Dedifferentiated amniotic fluid mesenchymal stem cell (primary cell): ENCODE results near the gene CUX1.
"Not testable (repeated sequence)": the region's sequence is repeated elsewhere in the genome, so short reads cannot be mapped to it uniquely, and the experiment has no call there.

Experiments used
- DNase-seq: peaks from one replicate; pipeline ENCODE4 v3.0.0-alpha.2; 2016; ENCODE audit errors: extremely low spot score

CUX1 gene

DNA sequence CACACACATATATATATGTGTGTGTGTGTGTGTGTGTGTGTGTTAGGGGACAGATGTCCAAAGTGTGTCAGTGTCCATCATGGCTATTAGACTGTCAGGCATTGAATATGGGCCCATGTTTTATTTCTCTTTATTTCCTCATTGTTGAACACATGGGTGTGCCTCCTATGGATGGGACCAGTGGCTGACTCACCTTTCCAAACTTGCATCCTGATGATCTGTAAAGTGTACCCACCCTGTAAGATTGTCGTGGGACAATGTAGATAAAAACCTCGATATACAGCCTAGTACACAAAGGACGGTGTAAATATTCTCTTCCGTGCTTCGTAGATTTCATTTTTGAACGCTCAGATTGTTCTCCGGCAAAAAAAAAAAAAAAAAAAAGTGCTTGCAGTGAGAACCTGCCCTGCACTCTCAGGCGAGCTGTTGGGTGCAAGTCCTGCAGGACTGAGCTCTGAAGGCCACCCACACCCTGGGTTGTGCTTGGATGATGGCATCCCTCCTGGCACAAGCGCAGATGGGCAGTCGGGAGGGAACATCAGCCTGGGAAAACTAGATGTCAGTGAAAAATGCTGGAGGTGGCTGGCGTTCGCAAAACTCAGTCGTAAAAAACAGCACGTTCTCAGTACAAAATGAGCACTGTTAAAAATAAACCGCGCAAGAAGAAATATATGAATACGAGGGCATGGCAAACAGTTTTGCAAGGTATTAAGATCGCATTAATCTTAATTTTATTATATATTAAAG is 166.9 kb downstream of the CUX1 start:
- no peak for DNase-seq

DNA sequence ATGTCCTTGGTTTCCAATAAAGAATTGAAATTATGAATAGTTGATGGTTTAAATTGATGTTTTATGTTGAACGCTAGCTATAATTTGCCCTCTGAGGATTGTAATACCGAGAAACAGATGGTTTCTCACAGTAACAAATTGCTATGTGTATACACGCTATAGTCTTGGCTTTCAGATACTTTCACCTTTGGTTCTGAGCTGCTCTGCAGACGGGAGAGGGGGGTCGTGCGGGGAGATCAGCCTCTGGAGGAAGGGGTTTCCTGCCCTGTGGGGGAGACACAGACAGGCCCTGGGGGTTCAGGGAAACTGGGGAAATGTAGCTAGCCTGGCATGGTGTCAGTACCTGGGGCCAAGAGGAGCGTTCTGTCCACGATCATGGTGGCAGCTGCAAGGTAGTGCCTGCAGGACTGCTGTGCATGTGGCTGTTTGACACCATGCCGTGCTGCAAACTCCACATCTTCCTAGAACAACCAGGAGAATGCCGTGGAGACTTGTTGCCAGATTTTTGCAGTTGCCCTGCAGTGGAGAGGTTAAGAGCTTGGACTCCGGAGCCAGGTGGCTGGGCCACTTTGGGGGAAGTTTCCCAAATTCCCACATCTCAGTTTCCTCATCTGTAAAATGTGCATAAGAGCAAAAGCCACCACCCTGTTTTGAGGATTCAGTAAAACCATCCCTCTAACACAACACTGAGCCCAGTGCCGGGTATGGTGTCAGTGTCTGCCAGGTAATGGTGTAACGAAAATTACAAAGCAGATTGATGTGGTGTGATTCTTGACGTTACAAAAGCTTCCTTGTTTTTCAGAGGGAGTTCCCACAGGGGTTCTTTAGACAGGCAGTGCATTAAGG is 167.9 kb downstream of the CUX1 start:
- no peak for DNase-seq

DNA sequence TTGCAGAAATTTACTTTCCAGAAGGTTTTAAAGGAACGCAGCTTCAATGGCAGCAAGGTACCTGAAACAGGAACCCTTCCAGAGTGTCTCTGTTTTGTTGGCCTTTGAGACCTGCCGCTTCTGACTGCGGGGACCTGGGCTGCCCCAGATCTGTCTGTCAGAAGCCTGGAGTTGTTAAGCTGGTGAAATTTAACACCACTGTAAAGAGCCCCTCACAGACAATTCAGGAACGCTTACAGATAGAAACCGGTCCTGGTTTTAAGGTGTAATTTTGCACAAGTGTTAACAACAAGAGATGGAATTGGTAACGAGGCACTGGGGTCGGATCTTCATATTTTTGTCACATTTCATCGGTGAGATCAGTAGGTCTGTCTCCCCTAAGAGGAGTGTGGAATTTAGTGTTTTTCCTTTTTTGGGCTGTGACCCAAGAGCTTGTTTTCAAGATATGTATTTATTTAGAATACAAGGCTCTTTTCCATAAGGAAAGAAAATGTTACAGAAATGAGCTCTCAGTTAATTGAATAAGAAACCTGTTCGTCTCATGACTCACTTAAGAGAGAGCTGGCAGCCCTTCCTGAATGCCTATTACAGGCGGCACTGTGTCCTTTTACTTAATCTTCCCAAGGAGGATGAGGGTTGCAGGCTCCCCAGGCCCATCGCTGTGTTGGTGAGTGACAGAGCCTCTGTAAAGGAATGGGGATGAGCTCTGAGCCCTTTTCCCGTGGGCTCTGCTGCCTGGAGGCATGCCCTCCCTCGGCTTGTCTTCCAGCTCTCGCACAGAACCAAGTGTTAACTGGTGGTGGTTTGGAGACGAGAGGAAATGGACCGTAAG is 168.7 kb downstream of the CUX1 start:
- no peak for DNase-seq

DNA sequence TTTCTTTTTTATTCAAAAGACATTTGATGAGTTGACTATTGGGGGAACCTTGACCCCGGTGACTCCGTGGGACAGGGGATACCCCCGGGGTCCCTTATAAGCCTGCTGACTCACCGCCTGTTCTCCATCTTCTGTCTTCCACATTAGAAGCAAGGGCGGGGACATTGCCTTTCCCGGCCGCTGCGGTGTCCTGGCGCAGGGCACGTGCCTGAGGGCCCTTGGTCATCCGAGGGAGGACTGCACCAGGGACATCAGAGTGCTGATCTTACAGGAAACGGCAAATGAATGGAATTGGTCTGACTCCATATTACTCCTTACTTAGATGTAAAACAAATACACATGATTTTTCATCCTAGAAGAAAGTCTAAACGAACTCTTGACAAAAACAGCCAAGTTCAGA is 170.1 kb downstream of the CUX1 start:
- DNase-seq, result no peak

DNA sequence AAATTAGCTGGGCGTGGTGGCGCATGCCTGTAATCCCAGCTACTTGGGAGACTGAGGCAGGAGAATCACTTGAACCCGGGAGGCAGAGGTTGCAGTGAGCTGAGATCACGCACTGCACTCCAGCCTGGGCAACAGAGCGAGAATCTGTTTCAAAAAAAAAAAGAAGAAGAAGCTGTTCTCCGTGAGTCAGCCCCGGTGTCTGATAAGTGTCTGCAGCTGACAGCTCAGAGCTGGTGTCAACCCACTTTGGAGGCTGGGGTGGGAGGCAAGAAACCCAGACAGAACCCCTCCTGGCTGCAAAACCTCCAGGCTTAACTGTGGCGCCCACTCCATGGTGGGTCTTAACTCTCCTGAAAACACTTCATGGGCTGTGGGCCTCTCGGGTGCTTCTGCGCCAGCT is 170.6 kb downstream of the CUX1 start:
- DNase-seq, result not testable (repeated sequence)

DNA sequence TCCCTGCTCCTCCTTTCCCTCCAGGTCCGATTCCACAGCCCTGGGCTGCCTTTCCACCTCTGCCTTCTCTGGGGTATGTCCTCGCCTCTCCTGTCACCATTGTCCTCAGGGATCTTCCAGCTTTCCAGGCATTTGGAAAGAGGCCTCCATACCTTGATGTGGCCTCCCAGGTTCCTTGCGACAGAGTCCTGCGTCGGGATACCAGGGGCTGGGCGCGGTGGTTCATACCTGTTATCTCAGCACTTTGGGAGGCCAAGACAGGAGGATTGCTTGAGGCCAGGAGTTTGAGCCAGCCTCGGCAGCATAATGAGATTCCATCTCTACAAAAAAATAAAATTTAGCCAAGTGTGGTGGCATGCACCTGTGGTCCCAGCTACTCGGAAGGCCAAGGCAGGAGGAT is 171.1 kb downstream of the CUX1 start:
- DNase-seq, result no peak

DNA sequence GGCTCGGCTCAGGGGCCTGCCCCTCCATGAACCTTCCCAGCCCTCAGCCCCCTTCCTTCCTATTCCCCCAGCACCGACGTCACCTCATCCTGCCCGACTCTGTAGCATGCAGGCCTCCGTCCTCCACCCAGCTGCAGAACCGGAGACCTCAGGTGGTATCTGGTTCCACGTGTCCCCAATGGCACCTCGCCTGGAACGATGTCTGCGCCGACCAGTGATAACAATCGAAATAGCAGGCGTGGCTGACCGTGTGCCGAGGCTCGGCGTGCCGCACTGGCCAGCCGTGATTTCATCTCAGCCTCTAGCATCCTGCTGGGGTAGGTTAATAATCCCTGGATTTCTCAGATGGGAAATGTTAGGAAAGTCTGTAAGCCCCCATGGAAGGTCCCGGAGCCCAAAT is 171.7 kb downstream of the CUX1 start:
- no peak for DNase-seq

DNA sequence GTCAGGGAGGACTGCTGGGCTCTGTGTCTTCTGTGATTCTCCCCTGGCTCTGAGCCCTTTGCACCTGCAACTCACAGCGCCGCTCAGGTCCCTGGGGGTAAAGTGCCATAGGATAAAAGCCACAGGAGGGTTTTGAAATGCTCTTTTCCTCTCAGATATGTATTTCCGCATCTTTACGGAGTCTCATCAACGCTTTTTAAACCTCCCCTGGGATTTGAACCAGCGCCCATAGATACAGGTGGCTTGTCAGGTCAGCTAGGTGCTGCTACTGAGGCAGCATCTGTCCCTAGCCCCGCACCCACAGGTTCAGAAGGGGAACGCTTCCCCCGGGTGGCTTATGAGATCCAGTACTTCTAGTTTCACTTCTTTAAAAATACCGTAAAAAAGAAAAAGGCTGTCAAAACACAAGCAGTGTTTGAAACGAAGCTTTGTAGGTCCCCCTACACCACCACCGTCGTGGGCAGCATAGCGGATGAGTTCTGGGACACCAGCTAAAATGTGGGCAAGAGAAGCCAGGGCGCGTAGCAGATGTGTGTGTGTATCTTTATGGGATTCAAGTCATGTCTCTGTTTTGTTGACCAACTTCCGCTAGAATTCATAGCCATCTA is 173.5 kb downstream of the CUX1 start:
- DNase-seq, result no peak

DNA sequence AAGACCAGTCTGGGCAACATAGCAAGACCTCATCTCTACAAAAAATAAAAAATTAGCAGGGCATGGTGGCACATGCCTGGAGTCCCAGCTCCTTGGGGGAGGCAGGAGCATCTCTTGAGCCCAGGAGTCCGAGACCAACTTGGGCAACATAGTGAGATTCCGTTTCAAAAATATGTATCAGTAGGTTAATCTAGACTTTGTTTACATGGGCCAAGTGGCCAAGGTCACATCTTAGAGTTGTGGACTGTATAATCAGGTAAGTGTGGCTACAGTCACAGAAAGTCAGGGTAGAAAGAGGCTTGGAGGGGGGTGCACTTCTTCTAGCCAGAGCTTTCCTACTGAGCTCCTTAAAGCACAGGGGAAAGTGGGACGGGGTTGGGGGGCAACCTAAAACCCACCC is 174.4 kb downstream of the CUX1 start:
- no peak for DNase-seq

DNA sequence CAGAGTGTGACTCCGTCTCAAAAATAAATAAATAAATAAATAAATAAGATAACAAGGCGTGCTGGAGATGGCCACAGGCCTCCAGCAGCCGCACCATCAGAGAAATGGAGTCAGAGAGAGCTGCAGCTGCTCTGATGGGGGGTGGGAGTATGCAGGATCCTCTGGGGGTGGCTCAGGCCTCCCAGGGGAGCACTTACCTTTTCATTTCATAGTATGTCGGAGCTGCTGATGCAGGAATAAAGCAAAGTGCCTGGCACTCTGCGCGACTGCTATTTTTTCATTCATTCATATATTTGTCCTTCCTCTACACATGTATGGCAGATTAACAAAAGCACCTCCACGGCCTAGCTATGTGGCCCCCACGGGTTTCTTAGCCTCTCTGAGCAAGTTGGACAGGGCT is 175.9 kb downstream of the CUX1 start:
- no peak for DNase-seq

DNA sequence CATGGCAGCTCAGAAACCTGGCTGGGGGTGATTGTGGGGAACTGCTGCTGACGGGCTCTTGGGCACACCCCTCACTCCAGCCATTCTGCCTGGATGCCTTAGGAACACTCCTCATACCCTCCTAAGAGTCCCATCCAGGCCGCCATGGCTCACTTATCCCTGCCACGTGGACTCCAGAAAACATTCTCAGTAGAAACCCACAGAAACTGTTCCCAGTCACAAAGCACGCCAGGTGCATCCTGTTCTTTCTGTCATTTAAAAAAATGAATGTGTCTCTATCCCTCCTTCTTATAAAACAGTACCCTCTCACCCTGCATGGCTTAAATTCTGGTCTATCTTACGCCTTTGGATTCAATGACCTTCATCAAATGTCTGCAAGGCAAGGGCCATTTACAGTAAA is 177.7 kb downstream of the CUX1 start:
- DNase-seq, result no peak

DNA sequence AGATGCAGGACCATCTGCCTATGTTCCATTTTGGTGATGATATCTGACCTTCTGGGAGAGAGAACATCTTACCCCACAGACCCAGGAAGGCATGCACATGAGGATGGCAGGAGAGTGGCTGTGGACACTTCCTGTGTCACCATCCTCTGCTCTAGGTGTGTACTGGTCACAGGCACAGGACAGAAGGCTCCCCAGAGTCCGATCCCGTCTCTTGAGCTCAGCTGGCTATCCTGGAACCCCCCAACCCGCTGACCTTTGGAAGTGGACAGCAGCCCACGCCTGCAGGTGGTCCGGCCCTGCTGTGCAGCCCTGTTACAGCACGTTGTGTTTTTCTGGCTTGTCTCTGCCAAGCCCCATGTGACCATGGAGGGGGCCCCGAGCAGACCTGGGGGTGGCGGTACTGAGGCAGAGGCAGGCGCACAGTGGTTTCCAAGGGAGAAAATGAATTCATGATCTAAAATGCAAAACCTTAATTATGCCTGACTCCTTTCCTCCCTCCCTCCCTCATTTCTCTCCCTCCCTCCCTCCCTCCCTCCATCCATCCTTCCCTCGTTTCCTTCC is 178.8 kb downstream of the CUX1 start:
- no peak for DNase-seq

DNA sequence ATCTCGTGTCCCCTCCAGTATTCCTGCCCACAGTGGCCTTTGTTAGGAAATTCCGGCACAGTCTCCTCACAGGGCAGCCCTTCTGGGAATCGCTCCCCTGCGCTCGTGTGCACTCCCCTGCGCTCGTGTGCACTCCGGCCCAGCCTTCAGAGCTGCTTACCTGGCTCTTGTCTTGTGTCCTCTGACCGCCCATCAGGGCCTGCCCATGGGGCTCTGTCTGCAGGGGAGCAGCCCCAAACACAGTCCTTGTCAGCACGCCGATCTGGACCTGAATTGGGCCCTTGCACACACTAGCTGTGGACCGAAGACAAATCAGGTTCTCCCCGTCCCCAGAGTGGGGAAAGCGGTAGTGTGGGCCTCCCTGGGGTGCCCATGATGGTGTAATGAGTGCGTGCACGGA is 179.4 kb downstream of the CUX1 start:
- no peak for DNase-seq

DNA sequence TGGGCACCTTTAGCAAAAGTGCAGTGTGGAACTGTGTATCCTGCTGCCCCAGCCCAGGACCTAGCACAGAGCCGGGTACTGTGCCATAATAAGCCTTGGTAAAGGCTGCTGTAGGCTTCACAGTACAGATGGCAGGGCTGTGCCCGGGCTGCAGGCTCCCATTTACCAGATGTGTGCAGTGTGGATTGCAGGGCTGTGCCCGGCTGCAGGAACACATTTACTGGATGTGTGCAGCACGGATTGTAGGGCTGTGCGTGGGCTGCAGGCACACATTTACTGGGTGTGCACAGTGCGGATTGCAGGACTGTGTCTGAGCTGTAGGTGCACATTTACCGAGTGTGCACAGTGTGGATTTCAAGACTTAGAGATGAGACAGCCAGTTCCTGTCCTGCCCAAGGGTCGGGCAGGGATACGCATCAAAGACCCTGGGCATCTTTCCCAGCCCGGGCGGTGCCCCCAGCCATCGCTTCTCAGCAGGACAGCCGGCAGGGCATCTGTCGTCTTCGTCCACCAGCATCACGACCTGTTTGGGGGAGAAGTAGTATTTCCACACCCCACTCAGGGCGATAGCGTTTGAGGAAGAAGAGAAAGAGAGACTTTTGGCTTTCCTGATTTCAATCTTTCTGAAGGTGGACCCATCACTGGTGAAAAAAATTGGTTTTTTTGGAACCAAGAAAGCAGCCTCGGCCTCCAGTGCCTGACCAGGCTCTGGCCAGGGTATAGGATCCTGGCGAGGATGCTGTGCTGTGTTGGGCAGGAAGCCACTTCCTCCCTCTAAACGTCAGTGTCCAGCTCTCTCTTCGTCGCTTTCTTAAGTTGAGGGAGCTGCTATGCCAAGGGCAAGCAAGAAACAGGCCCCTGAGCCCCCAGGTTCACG is 180.8 kb downstream of the CUX1 start:
- no peak for DNase-seq

DNA sequence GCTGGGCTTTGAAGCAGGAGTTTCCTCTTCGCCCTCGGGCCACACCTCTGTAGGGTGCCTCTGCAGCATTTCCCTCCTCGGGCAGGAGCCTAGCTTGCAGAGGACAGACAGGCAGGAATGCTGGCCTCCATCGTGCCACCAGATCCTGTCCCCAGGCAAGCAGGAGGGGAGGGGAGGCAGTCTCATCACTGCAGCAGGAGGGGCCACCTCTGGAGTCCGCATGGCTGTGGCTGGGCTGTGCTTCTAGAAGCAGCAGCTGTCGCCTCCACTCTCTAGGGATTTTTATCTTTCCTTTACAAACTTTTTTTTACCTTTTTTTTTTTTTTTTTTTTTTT is 181.4 kb downstream of the CUX1 start:
- DNase-seq, result no peak

DNA sequence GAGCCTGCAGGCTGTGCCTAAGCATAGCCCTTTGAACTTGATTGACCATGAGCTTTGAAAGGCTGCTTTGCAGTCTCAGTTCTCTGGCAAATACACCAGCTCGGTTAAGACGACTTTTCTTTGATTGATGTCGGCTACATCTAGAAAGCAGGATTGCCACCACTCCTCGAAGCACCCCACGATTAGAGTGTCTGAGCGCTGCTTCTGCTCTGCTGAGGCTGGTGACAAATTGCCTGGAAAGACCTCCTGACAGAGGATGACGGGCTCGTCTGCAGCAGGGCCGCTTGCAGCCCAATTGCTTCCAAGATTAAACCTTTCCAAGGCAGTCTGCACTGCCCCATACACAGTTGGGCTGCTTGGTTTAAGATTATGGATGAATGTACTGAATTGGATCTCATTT is 182.0 kb downstream of the CUX1 start:
- DNase-seq, result no peak

DNA sequence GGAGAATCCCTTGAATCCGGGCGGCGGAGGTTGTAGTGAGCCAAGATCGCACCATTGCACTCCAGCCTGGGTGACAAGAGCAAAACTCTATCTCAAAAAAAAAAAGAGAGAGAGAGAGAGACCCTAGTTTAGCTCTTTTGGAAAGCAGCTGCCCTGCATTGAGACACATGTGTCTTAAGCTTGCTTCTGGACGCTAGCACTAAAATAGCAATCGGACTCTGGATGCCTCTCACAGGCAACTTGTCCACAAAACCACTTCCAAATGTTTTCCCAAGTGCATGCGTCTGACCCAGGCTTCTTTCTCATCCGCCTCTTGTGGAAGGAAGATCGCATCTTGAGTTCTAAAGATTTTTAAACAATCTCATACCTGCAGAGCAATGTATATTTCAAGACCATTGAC is 182.7 kb downstream of the CUX1 start:
- DNase-seq, result no peak

DNA sequence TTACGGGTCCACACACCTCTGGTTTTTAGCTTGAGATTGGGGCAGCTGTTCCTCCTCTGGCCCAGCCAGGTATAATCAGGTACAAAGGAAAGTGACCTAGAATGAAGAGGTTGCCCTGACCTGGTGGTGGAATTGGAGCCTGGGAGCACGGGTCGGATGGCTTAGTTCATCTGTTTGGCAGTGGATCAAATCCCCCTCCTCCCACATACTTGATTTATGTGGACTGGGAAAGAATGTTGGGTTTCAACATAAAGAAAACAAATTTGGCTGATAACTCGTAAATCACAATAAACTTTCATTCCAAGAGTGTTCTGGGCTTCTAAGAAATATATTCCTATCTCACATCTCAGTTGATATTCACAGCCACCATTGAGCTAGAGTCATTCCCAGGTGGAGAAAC is 186.8 kb downstream of the CUX1 start:
- no peak for DNase-seq

DNA sequence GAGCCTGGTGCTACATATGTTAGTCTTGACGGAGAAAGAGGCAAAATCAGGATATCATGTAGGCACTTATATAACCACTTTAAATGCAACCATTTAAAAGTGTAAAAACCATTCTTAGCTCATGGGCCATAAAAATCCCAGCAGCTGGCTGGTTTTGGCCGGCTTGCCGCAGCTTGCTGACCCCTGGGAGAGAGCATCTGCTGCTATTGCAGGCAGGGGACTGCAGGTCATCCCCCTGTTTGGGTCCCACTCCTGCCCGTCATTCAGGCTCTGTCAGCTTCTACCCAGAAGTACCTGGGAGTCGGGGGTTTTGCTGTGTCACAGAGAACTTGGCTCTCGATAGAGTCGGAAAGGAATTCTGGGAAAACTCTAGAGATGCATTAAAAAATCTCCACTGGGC is 187.4 kb downstream of the CUX1 start:
- DNase-seq, result no peak

DNA sequence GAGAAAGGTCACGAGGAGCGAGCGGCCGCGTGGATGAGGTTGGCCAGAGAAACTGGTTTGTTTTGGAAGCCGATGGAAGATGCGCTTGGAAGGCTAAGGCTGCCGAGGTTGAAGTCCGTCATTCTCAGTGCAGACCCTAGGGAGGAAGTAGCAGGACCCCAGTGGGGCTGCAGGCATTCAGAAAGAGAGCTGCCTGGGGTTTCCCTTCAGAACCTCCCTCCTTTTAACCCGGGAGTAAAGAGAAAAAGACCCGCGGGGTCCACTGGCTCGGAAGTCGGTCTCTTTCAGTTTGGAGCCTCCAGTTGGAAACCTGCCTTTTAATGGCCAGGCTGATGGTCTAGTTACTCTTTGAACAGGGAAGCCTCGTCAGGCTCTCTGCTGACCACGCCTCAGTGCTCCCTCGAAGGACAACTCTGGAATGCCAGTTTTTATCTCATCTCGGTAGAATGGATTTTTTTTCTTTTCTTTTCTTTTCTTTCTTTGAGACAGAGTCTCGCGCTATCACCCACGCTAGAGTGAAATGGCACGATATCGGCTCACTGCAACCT is 188.6 kb downstream of the CUX1 start:
- DNase-seq, result no peak

DNA sequence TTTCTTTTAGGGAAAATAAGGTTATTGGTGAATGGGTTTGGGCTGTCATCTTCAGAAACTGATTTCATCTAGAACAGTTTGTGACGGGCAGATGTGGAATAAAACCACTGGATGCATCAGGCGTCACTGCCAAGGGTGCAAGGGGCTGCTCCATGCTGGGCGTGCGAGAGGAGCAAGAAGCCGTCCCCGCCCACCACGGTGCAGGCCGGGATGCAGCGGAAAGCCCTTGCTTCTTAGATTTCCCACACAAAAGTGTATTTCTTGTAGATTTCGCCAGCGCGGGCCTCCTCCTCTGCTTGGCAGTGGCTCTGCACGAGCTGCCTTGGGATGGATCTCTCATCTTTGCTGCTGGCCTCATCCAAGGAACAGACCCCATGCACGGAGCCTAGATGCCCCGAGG is 189.3 kb downstream of the CUX1 start:
- no peak for DNase-seq
